ENCODE data around the gene ASTN2. TPM values are rescaled to one million over a fixed set of nuclear protein-coding genes. Genes with fewer than 3 reads are reported as not detected.

Gene ASTN2
- total RNA-seq, 1 donor from 2014 or later, result 15.9 TPM

DNA sequence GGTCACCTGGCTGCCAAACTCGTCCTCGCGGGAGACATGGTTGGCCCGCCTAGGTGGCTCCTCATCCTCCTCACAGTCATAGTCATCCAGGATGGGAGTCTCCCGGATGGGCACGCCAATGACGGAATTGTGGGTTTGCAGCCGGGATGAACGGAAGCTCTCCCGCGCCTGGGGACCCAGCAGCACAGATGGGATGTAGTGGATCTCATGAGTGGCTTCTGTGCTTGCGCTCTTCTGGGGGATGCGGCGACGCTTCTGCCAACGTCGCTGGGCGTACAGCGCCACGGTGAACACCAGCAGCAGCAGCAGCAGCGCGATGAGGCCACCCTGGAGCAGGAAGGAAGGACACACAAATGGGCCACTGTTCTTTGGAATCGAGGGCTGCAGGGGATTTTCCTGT is 200.4 kb downstream of the ASTN2 start:
- no peak for DNase-seq (ENCODE audit: extremely low spot score, unreplicated experiment)
- TF ChIP-seq, protein P1, sequence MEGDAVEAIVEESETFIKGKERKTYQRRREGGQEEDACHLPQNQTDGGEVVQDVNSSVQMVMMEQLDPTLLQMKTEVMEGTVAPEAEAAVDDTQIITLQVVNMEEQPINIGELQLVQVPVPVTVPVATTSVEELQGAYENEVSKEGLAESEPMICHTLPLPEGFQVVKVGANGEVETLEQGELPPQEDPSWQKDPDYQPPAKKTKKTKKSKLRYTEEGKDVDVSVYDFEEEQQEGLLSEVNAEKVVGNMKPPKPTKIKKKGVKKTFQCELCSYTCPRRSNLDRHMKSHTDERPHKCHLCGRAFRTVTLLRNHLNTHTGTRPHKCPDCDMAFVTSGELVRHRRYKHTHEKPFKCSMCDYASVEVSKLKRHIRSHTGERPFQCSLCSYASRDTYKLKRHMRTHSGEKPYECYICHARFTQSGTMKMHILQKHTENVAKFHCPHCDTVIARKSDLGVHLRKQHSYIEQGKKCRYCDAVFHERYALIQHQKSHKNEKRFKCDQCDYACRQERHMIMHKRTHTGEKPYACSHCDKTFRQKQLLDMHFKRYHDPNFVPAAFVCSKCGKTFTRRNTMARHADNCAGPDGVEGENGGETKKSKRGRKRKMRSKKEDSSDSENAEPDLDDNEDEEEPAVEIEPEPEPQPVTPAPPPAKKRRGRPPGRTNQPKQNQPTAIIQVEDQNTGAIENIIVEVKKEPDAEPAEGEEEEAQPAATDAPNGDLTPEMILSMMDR (conservative IDR thresholded peaks at IDR 0.05), result no peak
- Mint-ChIP-seq H3K36me3 (no peaks in the 10 kb centered on the region), H3K27ac (no peak overlapping the region), H3K9me3 (no peaks in the 10 kb centered on the region), H3K4me3 (no peak overlapping the region), H3K27me3 (no peaks in the 10 kb centered on the region), H3K4me1 (ENCODE audit: unreplicated experiment) (no peaks in the 10 kb centered on the region)

DNA sequence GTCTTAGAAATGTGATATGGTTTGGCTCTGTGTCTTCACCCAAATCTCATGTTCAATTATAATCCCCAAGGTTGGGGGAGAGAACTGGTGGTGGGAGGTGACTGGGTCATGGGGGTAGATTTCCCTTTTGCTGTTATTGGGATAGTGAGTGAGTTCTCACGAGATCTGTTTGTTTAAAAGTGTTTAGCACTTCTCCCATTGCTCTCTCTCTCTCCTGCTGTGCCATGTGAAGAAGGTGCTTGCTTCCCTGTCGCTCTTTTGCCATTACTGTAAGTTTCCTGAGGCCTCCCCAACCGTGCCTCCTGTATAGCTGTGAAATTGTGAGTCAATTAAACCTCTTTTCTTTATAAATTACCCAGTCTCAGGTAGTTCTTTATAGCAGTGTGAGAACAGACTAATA is 203.6 kb downstream of the ASTN2 start:
- TF ChIP-seq, protein P1 (conservative IDR thresholded peaks at IDR 0.05), result no peak
- no peaks in the 10 kb centered on the region for H3K36me3 Mint-ChIP-seq
- H3K4me3 Mint-ChIP-seq, result no peak overlapping the region
- no peak overlapping the region for H3K27ac Mint-ChIP-seq
- no peaks in the 10 kb centered on the region for H3K27me3 Mint-ChIP-seq
- no peaks in the 10 kb centered on the region for H3K9me3 Mint-ChIP-seq
- H3K4me1 Mint-ChIP-seq (ENCODE audit: unreplicated experiment), result no peaks in the 10 kb centered on the region
- no peak for DNase-seq (ENCODE audit: extremely low spot score, unreplicated experiment)

DNA sequence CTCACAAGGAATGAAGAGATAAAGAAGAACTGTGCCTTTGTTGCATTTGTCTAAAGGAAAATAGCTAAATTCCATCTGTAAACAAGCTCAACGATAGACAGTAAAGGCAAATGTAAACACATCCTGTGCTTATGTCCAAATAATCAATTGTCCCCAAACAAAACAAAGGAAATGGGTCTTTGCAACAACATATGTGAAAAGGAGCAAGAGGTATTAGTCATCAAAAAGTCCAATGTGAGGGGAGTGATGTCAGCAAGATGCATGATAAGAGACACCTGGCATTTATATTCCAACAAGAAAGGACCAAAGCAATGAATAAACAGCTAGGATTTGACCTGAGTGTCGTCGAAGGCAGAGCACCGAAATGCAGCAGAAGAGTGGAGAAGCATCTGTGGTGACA is 209.1 kb downstream of the ASTN2 start:
- Mint-ChIP-seq H3K4me1 (ENCODE audit: unreplicated experiment) (no peaks in the 10 kb centered on the region), H3K36me3 (no peaks in the 10 kb centered on the region), H3K27me3 (no peaks in the 10 kb centered on the region), H3K4me3 (no peak overlapping the region), H3K27ac (no peak overlapping the region), H3K9me3 (no peaks in the 10 kb centered on the region)
- no peak for DNase-seq (ENCODE audit: extremely low spot score, unreplicated experiment)
- TF ChIP-seq, protein P1 (conservative IDR thresholded peaks at IDR 0.05), result no peak

DNA sequence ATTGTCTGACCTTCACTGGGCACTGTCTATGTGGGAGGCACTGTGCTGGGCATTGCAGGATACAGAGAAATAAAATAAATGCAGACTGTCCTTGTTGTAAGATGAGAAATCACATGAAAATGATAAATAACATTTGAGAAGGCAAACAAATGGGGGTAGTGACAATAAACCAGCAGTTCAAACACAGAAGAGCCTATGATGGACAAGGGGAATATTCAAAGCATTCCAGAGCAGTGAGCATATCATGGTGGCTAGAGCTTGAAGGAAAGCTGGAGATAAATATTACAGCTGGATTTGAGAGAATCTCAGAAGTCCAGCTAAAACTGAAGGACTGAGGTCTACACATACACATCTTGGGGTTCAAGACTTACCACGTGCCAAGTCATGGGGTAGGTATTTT is 209.9 kb downstream of the ASTN2 start:
- Mint-ChIP-seq H3K4me3 (no peak overlapping the region), H3K9me3 (no peaks in the 10 kb centered on the region), H3K27me3 (no peaks in the 10 kb centered on the region), H3K36me3 (no peaks in the 10 kb centered on the region), H3K27ac (no peak overlapping the region), H3K4me1 (ENCODE audit: unreplicated experiment) (no peaks in the 10 kb centered on the region)
- TF ChIP-seq, protein P1 (conservative IDR thresholded peaks at IDR 0.05), result no peak
- no peak for DNase-seq (ENCODE audit: extremely low spot score, unreplicated experiment)

DNA sequence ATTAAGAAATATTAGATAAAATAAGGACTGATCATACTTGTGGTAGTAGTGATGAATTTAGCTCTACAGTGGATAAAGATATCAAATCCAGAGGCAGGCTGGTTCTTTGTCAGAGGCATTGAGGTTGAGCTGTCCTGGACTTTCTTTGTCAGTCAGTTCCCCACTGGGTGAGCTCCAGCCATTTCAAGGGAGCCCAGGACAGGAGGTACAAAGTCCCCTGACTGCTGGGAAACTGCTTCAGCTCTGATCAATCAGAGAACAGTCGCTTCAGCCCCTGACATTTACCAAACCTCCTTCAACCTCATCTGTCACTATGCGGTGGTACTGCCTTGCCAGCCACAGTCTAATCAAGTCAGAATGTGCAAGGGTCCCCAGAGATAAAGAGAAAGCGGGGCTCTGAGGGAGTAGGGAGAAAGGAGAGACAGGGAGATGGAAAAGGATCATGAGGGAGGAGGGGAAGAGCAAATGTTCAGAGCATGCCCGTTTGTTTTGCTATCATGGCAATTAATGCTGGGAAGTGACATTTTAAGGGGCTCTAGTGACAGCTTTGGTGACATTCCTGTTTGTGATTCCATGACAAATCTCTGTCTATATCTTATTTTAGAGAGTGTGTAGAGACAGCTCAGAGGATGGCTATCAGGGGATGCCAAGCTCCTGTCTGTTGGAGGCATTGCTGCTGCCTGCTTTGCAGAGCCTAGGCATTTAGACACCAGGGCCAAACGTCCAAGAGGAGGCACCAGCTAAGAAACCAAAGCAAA is 223.2 kb downstream of the ASTN2 start:
- TF ChIP-seq, protein P1 (conservative IDR thresholded peaks at IDR 0.05), result no peak
- H3K4me1 Mint-ChIP-seq (ENCODE audit: unreplicated experiment), result no peaks in the 10 kb centered on the region
- H3K36me3 Mint-ChIP-seq, result no peaks in the 10 kb centered on the region
- H3K4me3 Mint-ChIP-seq, result no peak overlapping the region
- no peak overlapping the region for H3K27ac Mint-ChIP-seq
- no peaks in the 10 kb centered on the region for H3K27me3 Mint-ChIP-seq
- no peak for DNase-seq (ENCODE audit: extremely low spot score, unreplicated experiment)
- H3K9me3 Mint-ChIP-seq, result no peaks in the 10 kb centered on the region
